Activated CD8-positive, alpha-beta memory T cell treated with anti-CD3 and anti-CD28 coated beads, Interleukin-2, amount 50 U/mL, for 4 hours (primary cell): ENCODE results near the gene AUTS2.
"Not testable (repeated sequence)": the region's sequence is repeated elsewhere in the genome, so short reads cannot be mapped to it uniquely, and the experiment has no call there.

Source experiments
- DNase-seq: peaks from one replicate; pipeline ENCODE4 v3.0.0-alpha.2; 2020

AUTS2 gene

DNA sequence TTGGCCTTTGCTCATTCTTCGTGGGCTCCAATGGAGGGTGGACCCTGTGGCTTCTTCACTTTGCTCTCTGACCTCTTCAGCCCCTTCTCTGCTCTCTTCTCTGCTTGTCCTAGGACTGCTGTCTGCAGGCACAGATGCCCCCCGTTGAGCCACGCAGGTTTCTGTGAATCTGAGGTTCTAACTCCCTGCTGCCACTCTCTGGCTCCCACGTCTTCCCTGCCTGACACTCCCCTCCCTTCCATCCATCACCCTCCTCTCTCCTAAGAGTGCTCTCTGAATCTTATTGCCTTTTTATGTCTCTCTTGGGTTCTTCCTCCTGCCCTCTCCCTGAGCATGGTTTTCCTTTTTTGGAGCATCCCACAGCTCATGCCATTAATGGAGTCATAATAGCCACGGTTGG is 1034.1 kb downstream of the AUTS2 start:
- DNase-seq: no peak

- no peak for DNase-seq
Measured at GRCh38 chr7:70634071-70634470, 1035.8 kb downstream of the AUTS2 start.

- DNase-seq: peak; percentile 29
Measured at GRCh38 chr7:70634610-70635068, 1036.4 kb downstream of the AUTS2 start.

GRCh38 chr7:70635633-70636032 is 1037.4 kb downstream of the AUTS2 start:
- DNase-seq: no peak

DNA sequence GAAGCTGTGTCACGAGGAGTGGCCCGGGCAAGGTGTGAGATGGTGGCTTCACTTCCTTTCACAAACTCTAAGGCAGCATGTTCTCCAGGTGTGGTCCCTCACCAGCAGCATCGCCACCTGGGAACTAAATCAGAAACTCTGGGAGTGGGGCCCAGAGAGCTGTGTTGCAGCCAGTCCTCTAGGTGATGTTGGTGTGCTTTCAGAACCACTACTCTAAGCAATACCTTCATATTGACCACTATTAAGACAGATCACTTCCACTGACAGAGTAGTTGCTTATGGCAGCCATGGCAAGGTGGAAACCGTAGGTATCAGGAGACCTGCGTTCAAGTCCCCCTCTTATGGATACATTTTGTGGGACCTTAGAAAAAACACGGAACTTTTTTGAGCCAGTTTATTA is 1037.9 kb downstream of the AUTS2 start:
- DNase-seq: no peak

DNA sequence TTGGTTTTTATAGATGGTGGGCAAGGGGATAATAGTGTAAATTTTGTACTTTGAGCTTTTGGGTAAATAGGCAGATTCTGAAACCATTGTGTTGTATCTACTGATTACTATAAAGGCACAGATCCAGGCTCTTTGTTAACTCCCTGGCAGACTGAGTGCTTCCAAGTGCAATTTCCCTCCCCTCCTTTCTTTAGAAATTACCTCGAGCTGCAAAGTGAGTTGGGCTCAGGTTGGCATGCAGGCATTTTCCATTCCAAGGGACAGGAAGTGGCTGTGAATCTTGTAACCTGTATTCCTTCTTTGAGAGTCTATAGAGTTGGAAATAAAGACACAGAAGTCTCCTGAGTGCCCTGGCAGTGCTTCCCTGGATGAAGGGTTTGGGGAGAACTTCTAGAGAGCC is 1039.5 kb downstream of the AUTS2 start:
- no peak for DNase-seq

GRCh38 chr7:70638158-70639107 is 1040.2 kb downstream of the AUTS2 start:
- DNase-seq: no peak

DNA sequence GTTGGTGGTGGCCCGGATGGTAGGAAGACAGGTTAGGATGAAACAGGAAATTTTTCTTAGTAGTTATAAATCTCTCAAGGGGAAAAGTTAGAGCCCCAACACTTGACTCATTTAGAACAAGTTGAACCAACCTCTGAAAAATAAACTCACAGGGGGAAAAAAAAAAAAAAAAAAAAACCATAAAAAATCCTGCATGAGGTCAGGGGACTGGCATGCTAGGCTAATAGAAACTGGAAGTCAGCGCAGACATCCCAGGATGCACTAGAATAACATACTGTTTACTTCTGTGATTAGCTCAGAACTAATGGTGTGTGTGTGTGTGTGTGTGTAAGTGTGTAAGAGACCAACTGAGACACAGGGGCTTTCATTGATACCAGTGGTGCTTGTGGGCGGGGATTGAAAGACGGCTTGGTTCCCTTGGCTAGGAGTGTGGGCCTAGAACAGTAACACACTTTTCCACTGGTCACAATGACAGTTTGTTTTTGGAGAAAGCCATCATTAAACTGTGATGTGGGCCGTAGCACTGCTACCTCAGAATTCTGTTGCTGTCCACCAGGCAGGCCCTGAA is 1042.1 kb downstream of the AUTS2 start:
- no peak for DNase-seq

DNA sequence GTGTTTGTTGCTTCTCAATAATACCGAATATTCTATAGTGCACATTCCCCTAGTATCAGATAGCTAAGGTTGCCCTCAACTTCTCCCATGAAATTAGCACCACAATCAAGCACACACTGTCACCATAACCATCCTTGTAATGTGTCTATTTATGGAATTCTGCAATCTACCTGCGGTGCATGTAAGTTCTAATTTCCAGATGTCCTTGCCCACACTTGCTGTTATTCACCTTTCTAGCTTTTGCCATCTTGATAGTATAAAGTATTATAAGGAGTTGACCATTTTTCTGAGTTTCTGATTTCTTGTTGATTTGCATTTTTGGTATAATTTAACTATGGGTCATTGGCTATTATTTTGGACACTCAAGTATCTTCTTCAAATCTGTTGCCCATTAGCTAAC is 1043.6 kb downstream of the AUTS2 start:
- DNase-seq: no peak

DNA sequence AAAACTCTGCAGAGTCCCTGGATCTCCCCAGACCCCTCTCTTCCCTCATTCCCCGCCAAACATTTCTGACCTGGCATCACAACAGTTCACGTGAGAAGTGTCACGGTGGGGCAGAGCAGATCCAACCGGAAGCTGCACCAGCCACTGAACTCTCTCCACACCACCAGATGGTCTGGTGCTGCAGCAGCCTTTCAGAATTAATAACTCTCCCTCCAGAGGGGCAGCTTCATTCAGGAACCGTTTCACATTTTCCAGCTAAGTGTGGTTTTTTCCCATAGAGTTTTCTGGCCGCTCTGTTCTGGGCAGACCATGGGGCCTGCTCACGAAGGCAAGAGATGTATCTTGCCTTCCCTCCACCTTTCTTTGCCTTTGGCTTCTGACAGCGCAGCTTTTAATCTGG is 1047.0 kb downstream of the AUTS2 start:
- DNase-seq: no peak

DNA sequence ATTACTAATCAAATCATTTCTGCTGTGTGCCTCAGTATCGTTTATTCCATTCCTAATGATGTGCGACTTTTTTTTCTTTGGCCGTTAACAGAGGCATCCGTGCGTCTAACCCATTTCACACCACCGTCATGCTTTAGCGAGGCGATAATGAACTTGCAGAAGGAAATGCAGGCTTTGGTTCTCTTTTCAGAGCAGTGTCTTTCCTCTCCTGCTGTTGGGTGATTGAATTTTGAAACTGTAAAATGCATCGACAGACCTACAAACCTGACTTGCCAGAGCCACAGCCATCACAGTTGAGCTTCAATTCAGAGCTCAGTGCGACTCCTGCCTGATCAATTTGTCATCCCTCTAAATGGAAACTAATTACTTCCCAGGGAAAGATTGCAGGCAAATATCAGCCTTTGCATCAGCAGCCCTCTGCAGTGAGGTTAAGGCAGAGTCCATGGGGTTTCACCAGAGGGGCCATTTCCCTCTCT is 1047.6 kb downstream of the AUTS2 start:
- no peak for DNase-seq

DNA sequence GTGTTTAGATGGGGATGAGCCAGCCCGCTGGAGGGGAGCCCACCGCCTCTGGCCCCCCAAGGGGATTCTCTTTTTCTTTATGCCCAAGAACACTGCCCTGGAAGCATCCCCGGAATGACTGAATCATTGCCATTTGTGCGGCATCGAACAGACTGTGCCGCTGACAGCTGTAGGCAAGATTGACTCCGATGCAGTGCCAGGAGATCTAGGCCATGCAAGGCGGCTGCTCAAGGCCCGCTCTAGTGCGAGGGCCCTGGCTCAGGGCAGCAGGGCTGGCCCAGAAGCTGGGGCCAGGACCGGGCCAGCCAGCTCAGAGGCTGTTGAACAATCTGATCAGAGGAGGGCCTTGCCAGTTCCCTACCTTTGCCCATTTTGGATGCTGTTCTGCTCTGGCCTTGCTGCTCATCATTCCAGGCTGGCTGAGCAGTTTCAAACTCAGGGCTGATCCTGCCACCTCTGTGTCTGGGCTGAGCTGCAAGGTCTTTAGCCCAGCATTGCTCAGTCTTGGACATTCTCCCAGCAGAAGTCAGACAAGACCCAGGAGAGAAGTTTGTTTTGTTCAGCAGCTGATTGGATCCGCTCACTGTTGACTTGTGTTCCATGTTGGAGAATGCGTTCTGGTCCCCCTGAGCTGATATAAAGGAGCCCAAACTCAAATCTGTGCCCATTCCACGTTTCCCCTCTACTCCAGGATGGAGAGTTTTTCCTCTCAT is 1048.4 kb downstream of the AUTS2 start:
- no peak for DNase-seq

DNA sequence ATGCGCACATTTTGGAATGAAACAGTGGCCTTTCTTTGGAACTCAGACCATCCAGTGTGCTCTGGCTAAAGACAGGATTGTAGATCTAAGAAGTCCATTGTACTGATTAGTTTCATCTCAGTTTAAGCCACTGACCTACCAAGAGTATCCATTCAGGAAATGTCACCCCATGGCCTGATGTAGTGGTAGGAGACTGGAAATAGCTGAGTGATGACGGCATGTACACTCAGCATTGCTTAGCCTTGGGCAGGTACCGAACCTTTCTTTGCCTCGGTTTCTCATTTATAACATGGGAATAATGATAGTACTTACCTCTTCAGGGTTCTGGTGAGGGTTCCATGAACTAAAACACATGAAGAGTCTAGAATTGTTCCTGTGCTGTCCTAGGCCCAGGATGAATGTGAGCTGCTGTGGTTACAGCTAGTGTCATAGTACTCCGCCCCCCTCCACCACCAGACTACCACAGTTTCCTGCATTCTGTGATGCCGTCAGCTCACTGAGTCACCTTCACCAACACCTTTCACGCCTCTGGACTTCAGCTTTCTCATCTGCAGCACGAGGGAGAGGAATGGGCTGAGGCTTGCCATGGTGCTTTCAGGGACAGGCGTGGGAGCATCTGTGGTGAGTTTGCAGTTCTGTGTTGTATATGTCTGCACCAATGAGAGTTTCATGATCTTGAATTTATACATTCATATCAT is 1049.7 kb downstream of the AUTS2 start:
- peak; percentile 78 for DNase-seq

DNA sequence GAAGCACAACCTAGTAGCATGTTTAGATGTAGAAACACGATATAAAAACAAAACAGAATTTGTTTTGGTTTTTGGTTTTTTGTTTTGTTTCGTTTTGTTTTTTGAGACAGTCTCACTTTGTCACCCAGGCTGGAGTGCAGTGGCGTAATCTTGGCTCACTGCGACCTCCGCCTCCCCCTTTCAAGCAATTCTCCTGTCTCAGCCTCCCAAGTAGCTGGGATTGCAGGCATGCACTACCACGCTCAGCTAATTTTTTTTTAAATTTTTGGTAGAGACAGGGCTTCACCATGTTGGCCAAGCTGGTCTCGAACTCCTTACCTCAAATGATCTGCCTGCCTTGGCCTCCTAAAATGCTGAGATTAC is 1050.2 kb downstream of the AUTS2 start:
- DNase-seq: not testable (repeated sequence)

DNA sequence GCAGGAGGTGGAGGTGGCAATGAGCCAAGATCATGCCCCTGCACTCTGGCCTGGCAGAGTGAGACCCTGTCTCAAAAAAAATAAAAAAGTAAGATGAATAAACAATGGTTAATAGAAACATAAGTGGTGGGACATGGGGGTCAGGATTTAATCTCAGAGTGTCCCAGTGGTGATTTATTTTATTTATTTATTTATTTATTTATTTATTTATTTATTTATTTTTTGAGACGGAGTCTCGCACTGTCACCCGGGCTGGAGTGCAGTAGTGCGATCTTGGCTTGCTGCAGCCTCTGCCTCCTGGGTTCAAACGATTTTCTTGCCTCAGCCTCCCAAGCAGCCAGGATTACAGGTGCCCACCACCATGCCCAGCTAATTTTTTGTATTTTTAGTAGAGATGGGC is 1051.0 kb downstream of the AUTS2 start:
- no peak for DNase-seq

DNA sequence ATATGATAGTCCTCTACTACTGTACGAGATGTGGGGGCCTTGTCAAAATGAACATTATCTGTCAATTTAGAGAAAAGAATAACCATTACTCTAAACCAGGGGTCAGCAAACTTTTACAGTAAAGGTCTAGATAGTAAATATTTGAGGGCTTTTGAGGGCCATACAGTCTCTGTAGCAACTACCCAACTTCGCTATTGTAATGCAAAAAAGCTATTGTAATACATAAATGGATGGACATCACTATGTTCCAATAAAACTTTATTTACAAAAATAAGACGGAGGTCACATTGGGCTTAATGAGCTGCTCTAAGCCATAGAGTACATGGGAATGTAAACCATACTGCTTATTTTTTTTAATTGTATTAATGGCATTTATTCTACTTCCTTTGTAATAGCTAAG is 1055.9 kb downstream of the AUTS2 start:
- no peak for DNase-seq

DNA sequence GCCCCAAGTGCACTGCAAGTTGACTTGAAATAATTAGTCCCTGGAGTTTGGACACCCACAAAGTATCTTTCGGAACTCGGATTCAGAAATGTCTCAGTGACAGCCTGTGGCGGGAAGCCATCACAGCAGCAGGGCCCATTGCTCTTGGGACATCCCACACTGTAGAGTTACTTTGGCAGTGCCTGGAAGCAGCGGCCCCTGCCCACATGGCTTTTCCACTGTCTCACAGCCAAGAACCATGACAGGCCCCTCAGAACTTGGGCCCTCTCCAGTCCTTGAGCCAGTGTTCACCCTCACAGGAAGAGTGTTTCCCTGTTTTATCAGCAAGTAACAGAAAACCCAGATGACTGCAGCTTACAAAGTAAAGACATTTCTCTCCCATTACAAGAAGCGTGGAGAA is 1056.7 kb downstream of the AUTS2 start:
- no peak for DNase-seq

- DNase-seq: no peak
Measured at GRCh38 chr7:70655694-70656093, 1057.4 kb downstream of the AUTS2 start.

GRCh38 chr7:70657571-70657970 is 1059.3 kb downstream of the AUTS2 start:
- DNase-seq: no peak

- no peak for DNase-seq
Measured at GRCh38 chr7:70657989-70658632, 1059.8 kb downstream of the AUTS2 start.

GRCh38 chr7:70659263-70659662 is 1061.0 kb downstream of the AUTS2 start:
- no peak for DNase-seq

GRCh38 chr7:70660154-70660818 is 1062.0 kb downstream of the AUTS2 start:
- DNase-seq: peak; percentile 43
